Right ventricle myocardium inferior (tissue), 1 donor: Measurements from ENCODE around the gene HIGD1A. TPM values are rescaled to one million over a fixed set of nuclear protein-coding genes. Genes with fewer than 3 reads are reported as not detected.
"Not testable (repeated sequence)": the region's sequence is repeated elsewhere in the genome, so short reads cannot be mapped to it uniquely, and the experiment has no call there.

Source experiments
- ATAC-seq: fragments of 200-7000 bp; cut with Tn5 transposase; one replicate; pipeline ENCODE4 v1.9.1; 2020; ENCODE audit warnings: mild to moderate bottlenecking, moderate library complexity
- DNase-seq: peaks from one replicate; pipeline ENCODE4 v3.0.0; 2021; ENCODE audit errors: missing footprints
- intact Hi-C: fragments of 100-400 bp; cut with DNase I; formaldehyde crosslinking; loops from one replicate; pipeline ENCODE4 v1.11.0; 2022
- total RNA-seq: library from RNA; stranded (reverse); fragmentation: NEBNext Ultra II Directional; extraction: Animal tissue kit (Norgen Biotek cat#: 25700); gene quantifications from one replicate; pipeline ENCODE4 v1.2.1, GENCODE V29; 2021
- donor health status: DM: no; HTN: yes; CAD: no; lungs with severe emphysema.

The HIGD1A gene
- total RNA-seq, 1 donor from 2014 or later = 335 TPM

- ATAC-seq = no peak
- DNase-seq = no peak
- intact Hi-C loops = loop anchor here (1.0 kb wide), 1 partner anchor 51 kb away; no protein-coding TSS in a partner anchor
These were observed 26.4 kb upstream of the HIGD1A start for GRCh38 chr3:42830437-42831320.

DNA sequence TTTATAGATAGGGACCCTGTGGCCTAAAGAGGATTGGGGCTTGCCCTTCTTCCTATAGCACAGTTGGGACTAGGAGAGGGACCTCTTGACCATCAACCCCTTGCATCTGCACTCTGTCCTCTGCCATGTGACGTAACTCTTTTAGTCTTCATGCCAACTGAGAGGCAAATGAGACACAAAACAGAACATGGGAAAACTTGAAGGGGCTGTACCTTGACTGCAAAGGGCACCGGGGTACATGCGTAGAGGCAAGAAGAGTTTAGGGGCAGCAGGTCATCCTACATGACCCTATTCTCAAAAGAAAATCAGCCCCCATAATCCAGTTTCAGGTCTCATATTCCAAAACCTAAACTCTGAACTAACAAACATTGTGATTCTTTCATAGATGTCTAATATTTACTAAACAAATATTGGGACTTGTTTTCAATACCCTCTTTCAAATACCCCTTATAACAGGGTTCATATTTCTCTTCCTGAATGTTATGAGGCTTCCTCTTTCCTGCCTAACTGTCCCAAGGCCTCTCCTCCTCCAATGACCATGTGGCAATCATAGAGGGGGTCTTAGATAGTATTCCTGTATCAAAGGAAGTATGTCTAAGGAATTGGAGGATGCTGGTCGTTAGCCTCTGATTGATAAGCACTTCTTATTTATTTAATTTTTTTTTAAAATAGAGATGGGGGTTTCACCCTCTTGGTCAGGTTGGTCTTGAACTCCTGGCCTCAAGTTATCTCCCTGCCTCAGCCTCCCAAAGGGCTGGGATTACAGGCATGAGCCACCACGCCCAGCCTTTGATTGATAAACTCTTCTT is 25.5 kb upstream of the HIGD1A start:
- DNase-seq (no peak), ATAC-seq (no peak)
- intact Hi-C loops = no loop called here

DNA sequence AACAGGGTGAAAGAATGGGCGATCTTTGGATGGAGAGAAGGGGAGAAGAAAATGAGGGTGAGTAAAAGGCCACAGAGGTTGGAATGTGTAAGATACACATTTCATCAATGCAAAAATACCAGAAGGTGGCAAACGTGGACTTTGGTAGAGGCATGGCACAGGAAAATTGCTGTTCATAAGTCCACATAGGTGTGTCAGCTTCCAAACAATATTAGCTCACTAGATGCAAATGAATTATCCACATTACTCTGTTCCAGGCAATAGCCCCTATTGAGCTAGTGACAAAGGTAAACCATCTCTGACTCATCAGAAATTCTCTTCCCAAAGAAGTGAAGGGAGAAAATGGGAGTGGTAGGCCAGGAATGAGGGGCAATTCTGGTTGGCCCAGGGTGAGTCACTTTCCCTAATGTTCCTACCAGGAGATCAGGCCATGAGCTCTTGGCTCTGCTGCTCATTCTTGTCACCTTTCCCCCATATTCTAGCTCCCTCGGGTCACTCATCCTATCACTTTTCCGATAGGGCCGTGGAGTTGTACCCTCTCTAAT is 24.9 kb upstream of the HIGD1A start:
- no peak for DNase-seq
- no peak for ATAC-seq
- intact Hi-C loops = no loop called here

GRCh38 chr3:42827654-42828053 is 23.4 kb upstream of the HIGD1A start:
- no peak for DNase-seq
- intact Hi-C loops = no loop called here
- ATAC-seq = no peak

DNA sequence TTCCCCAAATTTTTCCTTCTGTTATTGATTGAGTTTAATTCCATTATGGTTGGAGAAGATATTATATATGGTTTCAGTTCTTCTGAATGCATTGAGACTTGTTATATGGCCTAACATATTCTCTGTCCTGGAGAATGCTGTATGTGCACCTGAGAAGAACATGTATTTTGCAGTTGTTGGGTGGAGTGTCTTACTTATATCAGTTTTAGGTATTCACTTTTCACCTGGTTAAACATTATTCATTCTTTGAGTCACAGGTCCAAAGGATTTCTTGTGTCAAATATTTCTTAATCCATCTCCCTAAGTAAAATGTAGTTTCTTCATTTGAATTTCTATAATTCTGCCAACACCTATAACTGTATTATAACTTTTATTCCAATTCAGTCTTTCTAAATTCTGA is 22.7 kb upstream of the HIGD1A start:
- no peak for DNase-seq
- ATAC-seq = no peak
- intact Hi-C loops = no loop called here

DNA sequence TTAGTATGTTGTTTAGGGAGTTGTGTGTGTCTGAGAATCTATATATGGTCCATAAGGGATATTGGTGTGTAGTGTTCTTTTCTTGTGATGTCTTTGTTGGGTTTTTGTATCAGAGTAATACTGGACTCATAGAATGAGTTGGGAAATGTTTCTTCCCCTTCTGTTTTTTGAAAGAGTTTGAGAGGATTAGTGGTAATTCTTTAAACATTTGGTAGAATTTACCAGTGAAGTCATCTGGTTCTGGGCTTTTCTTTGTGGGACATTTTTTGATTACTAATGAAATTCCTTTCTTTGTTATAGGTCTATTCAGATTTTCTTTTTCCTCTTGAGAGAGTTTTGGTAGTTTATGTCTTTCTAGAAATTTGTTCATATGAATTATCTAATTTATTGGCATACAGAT is 21.9 kb upstream of the HIGD1A start:
- no peak for DNase-seq
- ATAC-seq = no peak
- intact Hi-C loops = no loop called here

DNA sequence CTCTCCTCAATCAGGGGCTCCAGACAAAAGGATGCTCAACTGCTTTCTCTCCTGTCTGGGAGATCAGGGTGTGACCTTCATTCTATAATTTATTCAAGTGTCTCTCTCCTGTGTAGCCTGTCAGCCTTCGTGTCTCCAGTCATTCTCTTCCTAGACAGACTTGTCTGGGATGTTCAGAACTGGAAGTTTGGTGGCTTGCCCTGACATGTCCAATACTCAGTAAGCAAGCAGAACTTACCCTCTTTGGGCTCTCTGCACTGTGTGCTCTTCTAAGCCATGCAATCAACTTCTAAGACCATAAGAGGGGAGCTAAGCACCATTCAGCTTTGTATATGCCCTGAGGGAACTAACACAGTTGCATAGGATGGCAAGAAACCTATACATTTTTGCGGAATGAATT is 19.1 kb upstream of the HIGD1A start:
- intact Hi-C loops = no loop called here
- ATAC-seq (no peak), DNase-seq (no peak)

GRCh38 chr3:42822828-42823227 is 18.5 kb upstream of the HIGD1A start:
- intact Hi-C loops = no loop called here

GRCh38 chr3:42820746-42821051 is 16.4 kb upstream of the HIGD1A start:
- no peak for DNase-seq
- ATAC-seq = no peak
- intact Hi-C loops = no loop called here

More at GRCh38 chr3:42822828-42823227, 18.5 kb upstream of the HIGD1A start:
- DNase-seq (no peak), ATAC-seq (no peak)

DNA sequence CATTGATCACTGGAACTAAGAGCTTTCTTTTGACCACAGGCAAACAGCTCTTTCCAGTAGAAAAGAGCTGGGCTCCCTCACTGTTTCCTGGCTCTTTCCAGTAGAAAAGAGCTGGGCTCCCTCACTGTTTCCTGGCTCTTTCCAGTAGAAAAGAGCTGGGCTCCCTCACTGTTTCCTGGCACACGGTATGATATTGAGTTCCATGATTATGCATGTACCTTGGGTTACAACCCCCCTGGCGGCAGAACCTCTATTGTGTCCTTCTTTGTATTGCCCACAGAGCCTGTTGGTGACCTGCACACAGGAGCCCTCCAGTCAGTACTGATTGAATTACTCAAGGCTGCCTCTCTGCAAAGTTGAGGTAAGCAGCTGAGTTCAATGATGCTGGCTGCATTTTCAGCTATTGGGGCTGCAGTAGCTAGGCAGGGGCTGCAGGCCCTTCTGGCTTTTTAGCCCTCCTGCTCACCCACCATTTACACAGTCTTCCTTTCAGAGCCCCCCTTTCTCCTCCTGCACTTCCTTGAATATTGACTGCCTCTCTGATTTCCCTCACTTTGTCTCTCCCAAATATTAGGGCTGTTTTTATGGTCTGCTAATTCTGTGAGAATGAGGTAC is 15.2 kb upstream of the HIGD1A start:
- intact Hi-C loops = no loop called here
- DNase-seq (no peak), ATAC-seq (no peak)

- intact Hi-C loops = no loop called here
- no peak for DNase-seq
- ATAC-seq = no peak
These were observed 11.5 kb upstream of the HIGD1A start for GRCh38 chr3:42815826-42816225.

- ATAC-seq (peak; percentile 44), DNase-seq (no peak)
- intact Hi-C loops = no loop called here
These were observed 10.7 kb upstream of the HIGD1A start for GRCh38 chr3:42814914-42815507.

- intact Hi-C loops = no loop called here
- ATAC-seq (no peak), DNase-seq (no peak)
These were observed 10.0 kb upstream of the HIGD1A start for GRCh38 chr3:42814246-42814645.

- DNase-seq, intact Hi-C loops, ATAC-seq: not testable (repeated sequence)
These were observed 7.0 kb upstream of the HIGD1A start for GRCh38 chr3:42811118-42811883.

DNA sequence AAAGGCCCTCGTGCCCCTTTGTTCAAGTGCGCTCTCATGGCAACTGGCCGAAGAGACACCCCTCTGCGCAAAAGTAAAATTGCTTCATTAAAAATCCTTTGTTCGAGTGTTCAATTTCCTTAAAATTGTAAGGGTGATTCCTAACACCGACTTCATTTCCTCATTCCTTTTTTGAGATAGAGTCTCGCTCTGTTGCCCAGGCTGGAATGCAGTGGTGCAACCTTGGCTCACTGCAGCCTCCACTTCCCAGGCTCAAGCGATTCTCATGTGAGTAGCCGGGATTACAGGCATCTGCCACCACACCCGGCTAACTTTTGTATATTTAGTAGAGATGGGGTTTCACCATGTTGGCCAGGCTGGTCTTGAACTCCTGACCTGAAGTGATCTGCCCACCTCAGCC is 6.4 kb upstream of the HIGD1A start:
- ATAC-seq, intact Hi-C loops, DNase-seq: not testable (repeated sequence)

- intact Hi-C loops = no loop called here
- DNase-seq (no peak), ATAC-seq (no peak)
These were observed 4.9 kb upstream of the HIGD1A start, which contains the start of gene ACKR2 for GRCh38 chr3:42809202-42809601. Gene ACKR2, plus strand, starts transcription at chr3:42809445. Its CDS starts 55,058 bp downstream, at chr3:42864503.

- no peak for ATAC-seq
These were observed 3.6 kb upstream of the HIGD1A start for GRCh38 chr3:42807929-42808328.

GRCh38 chr3:42805141-42805821 is 991 bp upstream of the HIGD1A start:
- intact Hi-C loops = no loop called here
- DNase-seq (no peak), ATAC-seq (no peak)

More at GRCh38 chr3:42807929-42808328, 3.6 kb upstream of the HIGD1A start:
- intact Hi-C loops = no loop called here
- DNase-seq = no peak
